Left ventricle myocardium inferior (tissue), 1 donor: Measurements from ENCODE around the gene MMP25. TPM values are rescaled to one million over a fixed set of nuclear protein-coding genes. Genes with fewer than 3 reads are reported as not detected.
"Not testable (repeated sequence)": the region's sequence is repeated elsewhere in the genome, so short reads cannot be mapped to it uniquely, and the experiment has no call there.

Experiments used
- DNase-seq: peaks from one replicate; pipeline ENCODE4 v3.0.0-alpha.2; 2020
- H3K27ac ChIP-seq: fragments of 200-600 bp; replicated peaks from 2 replicates; pipeline ENCODE4 v1.8.0; 2021
- H3K27me3 ChIP-seq: fragments of 200-600 bp; 2 replicates; pipeline ENCODE4 v1.8.0; 2021; ENCODE audit warnings: low read depth
- H3K36me3 ChIP-seq: fragments of 200-600 bp; 2 replicates; pipeline ENCODE4 v1.8.0; 2021
- H3K4me1 ChIP-seq: fragments of 200-600 bp; 2 replicates; pipeline ENCODE4 v1.8.0; 2021
- H3K4me3 ChIP-seq: fragments of 200-600 bp; 2 replicates; pipeline ENCODE4 v1.8.0; 2021; ENCODE audit warnings: mild to moderate bottlenecking, moderate library complexity
- H3K9me3 ChIP-seq: fragments of 200-600 bp; replicated peaks from 2 replicates; pipeline ENCODE4 v1.8.0; 2021
- CTCF ChIP-seq: fragments of 200-600 bp; IDR thresholded peaks from 2 replicates; pipeline ENCODE4 v1.8.0; 2021; ENCODE audit warnings: antibody characterized with exemption, mild to moderate bottlenecking, borderline replicate concordance
- intact Hi-C: fragments of 100-400 bp; cut with micrococcal nuclease; formaldehyde crosslinking; loops from one replicate; pipeline ENCODE4 v1.11.0; 2022
- total RNA-seq: library from RNA; stranded (reverse); fragmentation: NEBNext Ultra II Directional; extraction: Animal tissue kit (Norgen Biotek cat#: 25700); gene quantifications from one replicate; pipeline ENCODE4 v1.2.1, GENCODE V29; 2021
- donor health status: DM: no; HTN: yes; CAD: no; lungs with severe emphysema.

MMP25 gene
- total RNA-seq, 1 donor from 2014 or later, result 1.2 TPM

- no peak for TF ChIP-seq CTCF
- intact Hi-C loops, result loop anchor here (10.0 kb wide), 1 partner anchor 74 kb away; no protein-coding TSS in a partner anchor
- Histone ChIP-seq H3K4me1 (peaks cover 11% of the 10 kb centered on the region), H3K27ac (no peak overlapping the region), H3K9me3 (no peaks in the 10 kb centered on the region), H3K4me3 (no peak overlapping the region), H3K36me3 (no peaks in the 10 kb centered on the region), H3K27me3 (peaks cover 47% of the 10 kb centered on the region)
- no peak for DNase-seq
These were observed 4.6 kb downstream of the MMP25 start for GRCh38 chr16:3051009-3051408.

GRCh38 chr16:3051494-3051893 lies 5.1 kb downstream of the MMP25 start:
- H3K4me1 ChIP-seq, result peaks cover 6% of the 10 kb centered on the region
- intact Hi-C loops, result loop anchor here (10.0 kb wide), 1 partner anchor 73 kb away; no protein-coding TSS in a partner anchor
- TF ChIP-seq CTCF, result no peak
- no peak overlapping the region for H3K4me3 ChIP-seq
- H3K27ac ChIP-seq, result no peak overlapping the region
- DNase-seq, result no peak
- H3K9me3 ChIP-seq, result no peaks in the 10 kb centered on the region
- H3K27me3 ChIP-seq, result peaks cover 43% of the 10 kb centered on the region
- H3K36me3 ChIP-seq, result no peaks in the 10 kb centered on the region

GRCh38 chr16:3052571-3053329 lies 6.4 kb downstream of the MMP25 start:
- not testable (repeated sequence) for H3K27ac ChIP-seq, H3K4me1 ChIP-seq, H3K36me3 ChIP-seq, DNase-seq, H3K4me3 ChIP-seq, H3K9me3 ChIP-seq
- peaks cover 30% of the 10 kb centered on the region for H3K27me3 ChIP-seq
- intact Hi-C loops, result loop anchor here (10.0 kb wide), 1 partner anchor 72 kb away; no protein-coding TSS in a partner anchor

- H3K4me3 ChIP-seq, H3K4me1 ChIP-seq, H3K36me3 ChIP-seq, H3K27ac ChIP-seq, H3K9me3 ChIP-seq, DNase-seq: not testable (repeated sequence)
- intact Hi-C loops, result loop anchor here (10.0 kb wide), 1 partner anchor 71 kb away; no protein-coding TSS in a partner anchor
- H3K27me3 ChIP-seq, result peaks cover 24% of the 10 kb centered on the region
These were observed 7.0 kb downstream of the MMP25 start for GRCh38 chr16:3053330-3053710.

GRCh38 chr16:3054965-3055733 lies 8.8 kb downstream of the MMP25 start:
- H3K36me3 ChIP-seq, result no peaks in the 10 kb centered on the region
- no peaks in the 10 kb centered on the region for H3K9me3 ChIP-seq
- no peak overlapping the region for H3K27ac ChIP-seq
- DNase-seq, result no peak
- peaks cover 6% of the 10 kb centered on the region for H3K27me3 ChIP-seq
- TF ChIP-seq CTCF, result no peak
- no peak overlapping the region for H3K4me3 ChIP-seq
- intact Hi-C loops, result loop anchor here (10.0 kb wide), 1 partner anchor 70 kb away; no protein-coding TSS in a partner anchor
- peaks cover 24% of the 10 kb centered on the region for H3K4me1 ChIP-seq

- intact Hi-C loops, result loop anchor here (10.0 kb wide), 1 partner anchor 69 kb away; no protein-coding TSS in a partner anchor
- not testable (repeated sequence) for DNase-seq, H3K27me3 ChIP-seq, H3K9me3 ChIP-seq, H3K4me3 ChIP-seq, H3K36me3 ChIP-seq, H3K27ac ChIP-seq
- H3K4me1 ChIP-seq, result peaks cover 30% of the 10 kb centered on the region
These were observed 9.4 kb downstream of the MMP25 start for GRCh38 chr16:3055734-3056115.
